CD1c-positive myeloid dendritic cell (primary cell): ENCODE measurements around the gene H6PD.

Source experiments
- DNase-seq: peaks from one replicate; pipeline ENCODE4 v3.0.0-alpha.2; 2016; ENCODE audit errors: extremely low spot score

The H6PD gene

DNA sequence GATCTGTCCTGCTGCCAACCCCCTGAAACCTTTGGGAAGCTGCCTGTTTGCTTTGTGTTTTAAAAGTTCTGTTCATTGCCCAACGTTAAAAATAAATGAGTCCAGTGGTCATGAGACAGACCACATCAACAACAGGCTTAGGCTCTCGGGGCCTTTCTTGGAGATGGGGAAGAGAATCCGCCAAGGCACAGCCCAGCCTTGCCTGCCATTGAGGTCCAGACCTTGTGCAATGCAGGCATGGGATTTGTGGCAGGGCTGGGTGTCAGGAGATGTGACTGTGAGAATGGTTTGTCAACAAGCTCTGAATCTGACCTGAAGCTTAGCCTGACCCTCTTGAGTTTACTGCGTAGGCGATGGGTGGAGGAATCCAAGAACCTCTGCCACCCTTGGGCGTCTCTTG is 62.3 kb downstream of the H6PD start:
- DNase-seq: no peak

DNA sequence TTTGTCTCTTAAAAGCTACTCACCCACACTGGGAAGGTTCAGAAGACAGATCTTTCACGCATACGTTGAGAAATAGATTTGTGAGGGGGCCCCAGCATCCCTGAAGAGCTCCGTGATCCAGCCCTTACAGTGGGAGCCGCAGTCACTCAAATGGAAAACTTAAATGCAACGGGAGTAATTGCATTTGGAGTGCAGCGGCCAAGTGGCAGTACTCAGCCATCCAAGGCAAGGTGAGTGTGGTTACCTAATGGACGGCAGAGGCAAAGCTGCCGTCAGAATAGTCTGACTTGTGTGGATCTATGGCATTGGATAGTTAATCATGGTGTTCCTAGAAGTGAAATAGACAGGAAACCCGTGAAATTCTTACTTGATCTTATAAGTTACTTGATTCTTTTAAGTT is 63.3 kb downstream of the H6PD start:
- DNase-seq: no peak

DNA sequence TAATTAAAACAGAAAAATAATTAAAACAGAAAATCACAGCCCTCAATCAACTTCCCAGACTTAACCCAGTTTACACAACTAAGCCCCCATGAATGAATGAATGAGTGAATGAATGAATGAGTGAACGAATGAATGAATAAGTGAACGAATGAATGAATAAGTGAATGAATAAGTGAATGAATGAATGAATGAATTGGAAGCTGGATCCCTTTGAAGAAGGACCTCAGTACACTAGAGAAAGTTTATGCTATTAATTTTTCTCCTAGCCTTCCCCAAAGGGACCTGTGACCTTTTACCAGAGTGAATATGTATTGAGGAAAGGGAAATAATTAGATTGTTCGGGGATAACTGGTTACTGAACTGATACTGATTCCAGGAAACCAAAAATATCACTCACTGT is 63.7 kb downstream of the H6PD start:
- DNase-seq: no peak

DNA sequence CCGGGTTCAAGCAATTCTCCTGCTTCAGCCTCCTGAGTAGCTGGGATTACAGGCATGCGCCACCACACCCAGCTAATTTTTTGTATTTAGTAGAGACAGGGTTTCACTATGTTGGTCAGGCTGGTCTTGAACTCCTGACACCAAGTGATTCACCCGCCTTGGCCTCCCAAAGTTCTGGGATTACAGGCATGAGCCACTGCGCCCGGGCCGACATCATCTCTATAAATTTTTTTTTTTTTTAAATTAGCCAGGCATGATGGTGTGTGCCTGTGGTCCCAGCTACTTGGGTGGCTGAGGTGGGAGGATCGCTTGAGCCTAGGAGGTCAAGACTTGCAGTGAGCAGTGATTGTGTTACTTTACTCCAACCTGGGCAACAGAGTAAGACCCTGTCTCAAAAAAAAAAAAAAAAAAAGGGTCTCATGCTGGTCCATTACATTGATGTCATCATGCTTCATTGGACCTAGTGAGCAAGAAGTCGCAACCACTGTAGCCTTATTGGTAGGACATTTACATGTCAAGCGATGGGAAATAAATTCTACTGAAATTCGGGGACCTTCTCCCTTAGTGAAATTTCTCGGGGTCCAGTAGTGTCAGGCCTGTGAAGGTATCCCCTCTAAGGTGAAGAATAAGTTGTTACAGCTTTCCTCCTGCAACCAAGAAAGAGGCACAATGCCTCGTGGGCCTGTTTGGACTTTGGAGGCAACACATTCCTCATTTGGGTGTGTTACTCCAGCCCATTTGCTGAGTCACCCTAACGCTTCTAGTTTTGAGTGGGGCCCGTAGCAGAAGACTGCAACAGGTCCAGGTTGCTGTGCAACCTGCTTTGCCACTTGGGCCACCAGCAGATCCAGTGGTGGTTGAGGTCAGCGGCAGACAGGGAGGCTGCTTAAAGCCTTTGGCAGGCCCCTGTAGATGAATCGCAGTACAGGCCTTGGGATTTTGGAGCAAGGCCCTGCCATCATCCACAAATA is 65.3 kb downstream of the H6PD start:
- peak; percentile 42 for DNase-seq

DNA sequence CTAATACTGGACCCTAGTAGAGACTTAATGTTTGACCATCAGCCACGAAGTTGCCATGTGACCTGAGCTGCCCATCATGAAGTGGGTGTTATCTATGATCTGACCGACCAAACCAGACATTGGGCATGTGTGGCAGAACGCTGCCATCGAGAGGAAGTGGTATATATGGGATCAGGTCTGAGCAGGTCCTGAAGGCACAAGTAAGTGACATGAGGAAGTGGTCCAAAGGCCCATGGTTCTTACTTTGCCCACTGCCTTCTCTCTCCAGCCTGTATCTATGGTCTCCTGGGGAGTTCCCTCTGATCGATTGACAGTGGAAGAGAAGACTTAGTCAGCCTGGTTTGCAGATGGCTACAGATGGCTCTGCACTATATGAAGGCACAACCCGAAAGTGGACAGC is 66.0 kb downstream of the H6PD start:
- DNase-seq: peak; percentile 47

DNA sequence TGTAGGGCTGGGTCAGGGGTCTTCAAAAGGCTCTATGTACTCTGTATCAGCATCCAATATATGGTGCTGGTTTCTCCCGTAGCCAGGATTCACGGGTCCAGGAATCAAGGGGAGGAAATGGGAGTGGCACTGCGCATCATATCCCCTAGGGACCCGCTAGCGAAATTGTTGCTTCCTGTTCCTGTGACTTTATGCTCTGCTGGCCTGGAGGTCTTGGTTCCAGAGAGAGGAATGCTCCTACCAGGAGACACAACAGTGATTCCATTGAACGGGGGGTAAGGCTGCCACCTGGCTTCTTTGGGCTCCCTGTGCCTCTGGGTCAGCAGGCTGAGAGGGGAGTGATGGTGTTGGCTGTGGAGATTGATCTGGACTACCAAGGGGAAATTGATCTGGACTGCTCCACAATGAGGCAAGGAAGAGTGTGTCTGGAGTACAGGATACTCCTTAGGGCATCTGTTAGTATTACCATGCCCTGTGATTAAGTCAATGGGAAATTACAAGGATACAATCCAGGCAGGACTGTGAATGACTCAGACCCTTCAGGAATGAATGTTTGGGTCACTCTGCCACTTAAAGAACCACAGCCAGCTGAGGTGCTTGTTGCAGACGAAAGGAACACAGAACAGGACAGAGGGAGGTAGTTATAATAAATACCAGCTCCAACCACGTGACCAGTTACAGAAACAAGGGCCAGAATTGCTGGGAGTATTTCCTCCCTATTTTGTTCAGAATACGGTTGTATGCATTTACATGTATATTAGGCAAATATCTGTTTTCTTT is 68.4 kb downstream of the H6PD start:
- DNase-seq: no peak

DNA sequence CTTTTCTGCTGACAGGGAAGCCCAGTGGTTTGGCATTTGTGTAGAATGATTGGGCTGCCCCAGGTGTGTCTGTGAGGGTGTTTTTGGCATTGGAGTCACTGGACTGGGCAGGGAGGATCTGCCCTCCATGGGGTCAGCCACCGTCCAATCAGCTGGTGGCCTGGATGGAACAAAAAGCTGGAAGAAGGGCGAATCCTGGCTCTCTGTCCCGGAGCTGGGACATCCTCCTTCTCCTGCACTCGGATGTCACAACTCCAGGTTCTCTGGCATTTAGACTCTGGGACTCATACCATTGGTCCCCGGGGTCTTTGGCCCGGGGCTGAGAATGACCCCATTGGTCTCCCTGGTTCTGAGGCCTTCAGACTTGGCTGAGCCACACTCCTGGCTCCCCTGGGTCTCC is 69.3 kb downstream of the H6PD start:
- no peak for DNase-seq

DNA sequence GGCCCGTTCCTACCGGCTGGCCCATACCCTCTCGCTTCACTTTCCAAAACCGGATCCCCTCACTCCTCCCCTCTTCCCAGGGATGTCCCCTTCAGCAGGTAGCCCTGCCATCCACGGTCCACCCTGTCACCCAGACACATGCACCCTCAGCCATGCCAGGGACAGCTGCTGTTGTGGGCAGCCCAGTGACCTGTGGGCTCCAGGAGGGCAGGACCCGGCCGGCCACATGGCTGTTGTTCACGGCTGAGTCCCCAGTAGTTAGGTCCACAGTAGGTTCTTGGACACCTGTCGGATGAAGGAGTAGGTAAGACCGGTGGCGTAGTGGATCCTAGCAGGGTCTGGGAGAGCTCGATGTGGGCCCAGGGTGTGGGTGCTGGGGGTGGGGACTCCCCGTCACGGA is 70.6 kb downstream of the H6PD start:
- DNase-seq: no peak

DNA sequence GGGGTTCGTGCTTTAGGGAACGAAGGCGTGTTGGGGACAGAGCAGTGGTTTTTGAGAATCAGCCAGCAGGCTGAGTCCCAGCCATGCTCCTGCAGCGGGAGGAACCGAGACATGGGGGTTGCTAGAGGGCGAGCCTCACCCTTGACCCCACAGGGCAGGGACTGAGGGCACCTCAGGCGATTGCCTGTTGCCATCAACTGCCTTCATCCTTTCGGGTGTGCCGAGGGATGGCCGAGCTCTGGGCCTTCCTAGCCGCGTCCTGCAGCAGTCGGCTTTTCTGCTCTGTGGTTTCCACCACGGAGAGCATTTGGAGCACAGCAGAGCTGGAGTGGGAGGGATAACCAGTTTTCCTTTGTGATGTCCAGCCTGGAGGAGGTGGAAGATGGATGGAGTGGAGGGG is 71.4 kb downstream of the H6PD start:
- DNase-seq: no peak

DNA sequence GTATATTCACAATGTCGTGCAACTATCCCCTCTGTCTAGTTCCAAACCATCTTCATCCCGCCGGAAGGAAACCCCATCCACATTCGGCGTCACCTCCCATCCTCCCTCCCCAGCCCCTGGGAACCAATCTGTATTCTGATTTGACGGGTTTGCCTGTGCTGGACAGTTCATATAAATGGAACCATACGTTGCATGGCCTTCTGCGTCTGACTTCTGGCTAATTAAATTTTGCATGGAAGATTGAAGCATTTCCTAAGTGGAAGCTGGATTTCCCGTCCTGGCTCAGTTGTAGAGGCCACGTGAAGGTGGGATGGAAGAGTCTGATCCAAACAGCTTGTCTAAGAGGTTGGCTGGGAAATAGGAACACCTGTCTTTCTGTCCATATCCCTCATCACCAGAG is 72.7 kb downstream of the H6PD start:
- no peak for DNase-seq

DNA sequence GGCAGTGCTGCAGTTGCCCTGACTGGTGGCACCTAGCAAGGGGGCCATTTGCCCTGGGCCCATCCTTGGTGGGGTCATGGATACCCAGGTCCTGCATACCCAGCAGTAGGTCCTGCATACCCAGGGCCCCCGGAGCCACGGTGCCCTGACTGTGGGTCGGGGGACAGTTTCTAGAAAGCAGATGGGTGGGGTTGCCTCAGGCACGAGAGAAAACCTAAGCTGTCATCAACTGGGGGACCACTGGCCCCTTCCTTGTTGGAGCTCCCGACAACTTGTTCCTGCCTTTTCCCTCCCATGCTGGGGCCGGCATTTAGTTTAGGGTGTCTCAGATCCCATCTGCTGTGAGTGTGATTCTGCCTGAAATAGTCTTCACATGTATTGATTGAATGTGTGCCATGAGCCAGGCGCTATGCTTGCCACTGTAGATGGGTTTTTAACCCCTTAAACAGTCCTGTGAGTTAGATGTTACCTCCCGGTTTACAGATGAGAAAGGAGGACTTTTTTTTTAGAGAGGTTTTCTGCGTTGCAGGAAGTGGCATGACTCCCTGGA is 73.7 kb downstream of the H6PD start:
- no peak for DNase-seq

DNA sequence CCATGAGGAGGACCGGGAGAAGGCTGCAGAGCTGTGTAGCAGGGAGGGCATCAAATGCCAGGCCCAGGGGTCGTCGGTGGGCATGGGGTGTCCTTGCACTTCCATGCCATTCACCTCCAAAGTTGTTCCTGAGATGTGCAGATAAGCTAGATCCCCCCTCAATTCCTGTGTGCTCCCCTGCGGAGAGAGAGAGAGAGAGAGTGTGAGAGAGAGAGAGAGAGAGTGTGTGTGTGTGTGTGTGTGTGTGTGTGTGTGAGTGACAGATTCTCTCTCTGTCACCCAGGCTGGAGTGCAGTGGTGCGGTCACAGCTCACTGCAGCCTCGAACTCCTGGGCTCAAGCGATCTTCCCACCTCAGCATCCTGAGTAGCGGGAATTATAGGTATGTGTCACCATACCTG is 74.5 kb downstream of the H6PD start:
- DNase-seq: no peak

DNA sequence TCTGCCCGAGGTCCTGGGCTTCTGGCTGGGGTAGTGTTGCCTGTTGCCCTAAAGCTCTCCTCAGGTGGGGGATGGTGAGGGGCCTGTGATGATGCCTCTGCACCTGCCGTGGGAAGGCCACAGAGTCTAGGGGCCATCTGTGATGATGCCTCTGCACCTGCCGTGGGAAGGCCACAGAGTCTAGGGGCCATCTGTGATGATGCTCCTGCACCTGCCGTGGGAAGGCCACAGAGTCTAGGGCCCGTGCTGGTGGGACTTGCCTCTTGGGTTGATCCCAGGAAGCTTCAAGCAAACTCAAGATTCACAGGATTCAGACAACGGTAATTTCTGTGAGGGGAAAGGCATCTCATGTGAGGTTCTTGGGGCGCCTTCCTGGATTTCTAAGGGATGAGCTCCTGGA is 75.4 kb downstream of the H6PD start:
- no peak for DNase-seq

DNA sequence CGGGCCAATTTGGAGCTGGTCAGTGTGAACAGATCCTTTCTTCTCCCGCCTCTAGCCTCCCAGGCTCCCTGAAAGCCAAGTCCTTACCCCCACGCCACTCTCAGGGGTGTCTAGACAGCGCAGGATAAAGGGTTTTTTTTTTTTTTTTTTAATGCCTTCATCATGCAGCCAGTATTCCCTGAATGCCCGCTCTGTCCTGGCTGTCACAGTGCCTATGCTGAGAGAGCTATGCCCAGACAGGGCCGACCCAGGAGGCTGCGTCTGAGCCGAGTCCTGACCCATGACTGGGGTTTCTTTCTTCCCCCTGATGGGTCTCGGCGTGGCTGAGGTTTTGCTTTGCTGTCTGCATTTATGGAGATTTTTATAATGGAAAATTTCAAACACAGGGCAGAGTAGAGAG is 76.5 kb downstream of the H6PD start:
- DNase-seq: no peak

DNA sequence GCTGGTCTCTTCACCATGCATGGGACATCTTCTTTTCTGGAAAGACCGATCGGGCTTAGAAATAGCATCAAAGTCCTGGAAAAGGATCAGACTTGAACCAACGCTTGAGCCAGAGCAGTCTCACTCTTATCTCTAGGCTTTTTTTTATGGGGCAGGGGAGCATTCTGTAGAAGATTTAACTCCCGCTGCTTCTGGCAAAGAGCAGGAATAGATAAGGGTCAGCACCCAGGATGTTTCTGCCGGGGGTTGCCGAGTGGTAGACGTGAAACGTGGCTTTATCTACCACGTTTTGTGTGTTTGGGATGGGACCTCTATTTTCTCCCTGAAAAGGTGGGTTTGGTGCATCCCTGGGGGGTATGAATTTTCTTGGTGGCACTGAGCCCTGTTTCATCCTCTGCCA is 76.9 kb downstream of the H6PD start:
- DNase-seq: no peak

DNA sequence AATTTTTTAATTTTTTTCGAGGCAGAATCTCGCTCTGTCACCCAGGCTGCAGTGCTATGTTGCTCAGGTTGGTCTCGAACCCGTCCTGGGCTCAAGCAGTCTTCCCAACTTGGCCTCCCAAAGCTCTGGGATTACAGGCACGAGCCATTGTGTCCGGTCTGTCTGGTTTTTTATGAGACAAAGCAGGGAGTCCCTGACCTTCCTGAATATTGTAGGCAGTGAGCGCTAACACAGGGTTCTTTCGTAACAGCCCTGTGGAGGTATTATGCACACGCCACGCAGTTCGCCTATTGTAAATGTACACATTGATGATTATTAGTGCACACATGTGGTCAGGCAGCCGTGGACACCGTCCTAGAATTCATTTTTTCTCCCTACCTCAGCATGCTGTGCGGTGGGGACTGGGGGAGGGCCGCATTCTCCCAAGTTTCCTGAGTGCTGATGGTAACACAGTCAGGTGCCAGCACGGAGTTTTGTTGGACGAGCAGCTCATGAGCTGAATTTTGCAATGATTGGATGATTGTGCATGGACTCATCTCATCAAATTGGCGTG is 77.7 kb downstream of the H6PD start:
- DNase-seq: no peak

DNA sequence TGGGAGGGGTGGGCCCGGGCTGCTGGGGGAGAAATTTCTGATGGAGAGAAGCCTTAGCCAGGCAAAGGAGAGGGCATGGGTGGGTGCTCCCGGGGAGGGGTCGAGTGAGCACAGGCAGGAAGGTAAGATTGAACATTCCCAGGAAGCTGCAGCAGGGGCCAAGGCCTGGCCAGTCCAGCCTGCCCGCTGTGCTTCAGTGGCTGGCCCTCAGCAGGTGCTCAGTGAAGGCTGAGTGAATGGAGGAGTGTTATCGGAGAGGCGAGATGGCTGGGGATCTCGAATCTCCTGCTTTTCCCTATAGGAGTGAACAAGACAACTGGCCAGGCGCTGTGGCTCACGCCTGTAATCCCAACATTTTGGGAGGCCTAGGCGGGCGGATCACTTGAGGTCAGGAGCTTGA is 79.0 kb downstream of the H6PD start:
- no peak for DNase-seq

DNA sequence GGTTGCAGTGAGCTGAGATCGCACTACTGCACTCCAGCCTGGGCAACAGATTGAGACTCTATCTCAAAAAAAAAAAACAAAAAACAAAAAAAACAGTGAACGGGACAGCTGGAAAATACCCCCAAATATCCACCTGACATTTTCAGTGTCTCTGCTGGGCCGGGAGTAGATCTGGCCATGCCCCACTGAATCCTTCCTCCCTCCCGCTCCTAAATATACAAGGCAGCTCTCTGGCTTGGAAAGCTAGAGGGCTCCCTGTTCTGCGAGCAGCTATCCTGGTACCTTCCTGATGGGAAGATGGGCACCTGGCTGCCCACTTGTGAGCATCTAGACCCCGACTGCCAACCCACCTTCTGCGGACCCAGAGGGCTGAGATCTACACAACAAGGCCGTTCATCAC is 79.5 kb downstream of the H6PD start:
- DNase-seq: no peak

DNA sequence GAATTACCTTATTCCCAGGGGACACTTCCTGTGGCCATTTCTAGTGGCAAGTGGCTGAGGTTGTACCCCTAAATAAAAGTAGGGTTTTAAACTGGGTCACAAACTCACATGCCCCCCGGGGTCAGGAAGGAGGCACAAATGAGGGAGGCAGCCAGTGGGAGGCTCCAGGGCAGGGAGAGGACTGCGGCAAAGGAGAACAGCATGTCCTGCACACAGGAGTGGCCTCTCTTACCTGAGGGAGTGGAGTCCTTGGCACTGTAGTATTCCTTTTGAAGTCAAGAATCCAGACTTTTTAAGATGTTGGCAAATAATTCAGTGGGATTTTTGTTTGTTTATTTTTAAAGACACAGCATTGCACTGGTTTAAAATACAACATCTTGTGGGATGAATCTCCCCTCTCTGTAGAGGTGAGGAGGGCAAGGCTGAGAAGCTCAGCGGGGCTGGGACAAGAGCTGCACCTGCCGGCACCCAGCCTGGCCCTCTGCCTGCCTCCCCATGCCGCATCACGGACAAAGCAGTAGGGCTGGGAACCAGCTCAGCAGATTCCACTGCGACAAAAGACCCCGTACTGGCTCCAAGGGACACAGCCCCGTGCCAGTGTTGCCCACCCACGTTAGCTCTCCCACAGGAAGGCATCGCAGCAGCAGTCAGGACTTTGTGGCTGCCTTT is 80.3 kb downstream of the H6PD start:
- DNase-seq: no peak

DNA sequence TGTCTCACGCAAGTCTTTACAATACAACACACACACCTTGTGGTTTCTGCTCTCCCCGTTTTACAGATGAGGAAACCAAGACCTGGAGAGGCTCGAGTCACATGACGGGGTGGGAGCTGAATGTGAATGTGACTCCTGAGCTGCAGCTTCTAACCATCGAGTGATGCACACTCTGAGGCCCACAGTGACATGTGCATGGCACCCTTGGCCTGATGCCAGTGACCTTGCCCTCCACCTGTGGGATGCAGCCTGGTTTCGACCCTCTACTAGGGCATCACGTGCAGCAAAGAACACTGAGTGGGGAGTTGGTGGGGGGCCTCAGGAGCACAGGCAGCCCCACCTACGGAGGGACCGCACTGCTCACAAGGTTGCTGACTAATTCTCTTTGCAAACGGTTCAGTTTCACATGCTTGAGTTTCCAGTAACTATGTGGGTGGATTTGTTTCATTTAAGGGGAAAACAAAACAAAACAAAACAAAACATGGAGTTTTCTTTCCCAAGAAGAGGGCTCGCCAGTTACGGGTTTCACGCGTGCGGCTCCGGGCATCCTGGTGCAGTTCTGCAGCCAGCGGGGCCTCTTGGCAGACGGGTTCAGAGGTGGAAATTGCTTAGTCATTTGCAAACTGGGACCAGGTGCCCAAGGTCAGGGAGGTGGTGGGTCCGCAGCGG is 81.0 kb downstream of the H6PD start:
- peak; percentile 92 for DNase-seq

DNA sequence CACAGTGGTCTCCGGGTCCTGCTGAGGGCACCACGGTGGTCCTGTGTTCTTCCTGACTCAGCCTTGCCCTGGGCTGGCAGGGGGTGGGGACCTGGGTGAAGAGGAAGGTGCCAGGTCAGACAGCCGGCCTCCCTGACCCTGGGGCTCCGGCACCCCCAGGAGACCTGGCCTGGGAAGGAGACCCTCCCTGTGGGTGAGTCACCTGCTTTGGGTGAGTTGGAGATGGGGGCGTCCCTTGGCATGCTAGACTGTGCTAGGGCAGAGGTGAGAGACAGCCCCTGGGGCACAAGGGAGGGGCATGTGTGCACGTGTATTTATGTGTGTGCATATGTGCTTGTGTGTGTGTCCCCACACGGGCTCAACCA is 81.5 kb downstream of the H6PD start:
- DNase-seq: no peak
